Mesenchymal stem cell (in vitro differentiated cells and primary cell): ENCODE results near the gene HAGHL.

Experiments
- DNase-seq: peaks from one replicate; pipeline ENCODE4 v3.0.0-alpha.2; 2013
- H2AFZ ChIP-seq: one replicate; pipeline ENCODE4 v1.6.1; 2013; ENCODE audit warnings: low read depth, mild to moderate bottlenecking, control low read depth, inconsistent platforms, low read length, moderate library complexity
- H2AK5ac ChIP-seq: 2 replicates; pipeline ENCODE4 v1.6.1; 2013; ENCODE audit warnings: low read length, moderate library complexity, mild to moderate bottlenecking, inconsistent platforms; ENCODE audit not compliant: severe bottlenecking
- H2BK120ac ChIP-seq: one replicate; pipeline ENCODE4 v1.6.1; 2013; ENCODE audit warnings: low read depth, mild to moderate bottlenecking, inconsistent platforms, low read length, moderate library complexity
- H2BK12ac ChIP-seq, 2 experiments: one replicate each; pipeline ENCODE4 v1.6.1; 2013; ENCODE audit warnings: inconsistent platforms in 2 of 2, low read length in 2 of 2, mild to moderate bottlenecking in 2 of 2, moderate library complexity in 2 of 2, control low read depth in 1 of 2
- H2BK15ac ChIP-seq: one replicate; pipeline ENCODE4 v1.6.1; 2013; ENCODE audit warnings: mild to moderate bottlenecking, low read depth, inconsistent platforms; ENCODE audit not compliant: poor library complexity, severe bottlenecking
- H2BK5ac ChIP-seq: 2 replicates; pipeline ENCODE4 v1.6.1; 2013; ENCODE audit warnings: low read depth, mild to moderate bottlenecking, low read length, control low read depth, inconsistent platforms; ENCODE audit not compliant: poor library complexity, severe bottlenecking
- H3K14ac ChIP-seq, 2 experiments: one replicate each; pipeline ENCODE4 v1.6.1; 2013; ENCODE audit warnings: inconsistent platforms in 2 of 2, low read length in 2 of 2, control low read depth in 1 of 2, mild to moderate bottlenecking in 1 of 2, moderate library complexity in 1 of 2
- H3K18ac ChIP-seq, 2 experiments: one replicate each; pipeline ENCODE4 v1.6.1; 2013; ENCODE audit warnings: inconsistent platforms in 2 of 2, low read length in 2 of 2, control low read depth in 1 of 2, low read depth in 1 of 2, mild to moderate bottlenecking in 1 of 2
- H3K23ac ChIP-seq, 2 experiments: one replicate each; pipeline ENCODE4 v1.6.1; 2013; ENCODE audit warnings: inconsistent platforms in 2 of 2, low read length in 2 of 2, mild to moderate bottlenecking in 2 of 2, moderate library complexity in 2 of 2, control low read depth in 1 of 2
- H3K27ac ChIP-seq: 2 replicates; pipeline ENCODE4 v1.5.1; 2013; ENCODE audit warnings: mild to moderate bottlenecking, moderate library complexity, low read length, control low read depth, inconsistent platforms; ENCODE audit not compliant: poor library complexity, severe bottlenecking
- H3K27me3 ChIP-seq, 2 experiments: 2 replicates each; pipeline versions ENCODE4 v1.6.1 to v1.7.0; 2013; ENCODE audit warnings: low read length in 2 of 2, mild to moderate bottlenecking in 2 of 2, moderate library complexity in 2 of 2, control low read depth in 1 of 2, inconsistent platforms in 1 of 2; ENCODE audit not compliant: control insufficient read depth in 1 of 2, insufficient read depth in 1 of 2
- H3K36me3 ChIP-seq, 2 experiments: 2 replicates each; pipeline versions ENCODE4 v1.6.1 to v1.7.0; 2013; ENCODE audit warnings: low read length in 2 of 2, control low read depth in 1 of 2, inconsistent platforms in 1 of 2, low read depth in 1 of 2, mild to moderate bottlenecking in 1 of 2; ENCODE audit not compliant: insufficient read depth in 2 of 2, control insufficient read depth in 1 of 2
- H3K4ac ChIP-seq, 2 experiments: one replicate each; pipeline ENCODE4 v1.6.1; 2013; ENCODE audit warnings: inconsistent platforms in 2 of 2, low read length in 2 of 2, mild to moderate bottlenecking in 2 of 2, moderate library complexity in 2 of 2, control low read depth in 1 of 2, low read depth in 1 of 2
- H3K4me1 ChIP-seq: 2 replicates; pipeline ENCODE4 v1.6.1; 2013; ENCODE audit warnings: low read depth, low read length, control low read depth; ENCODE audit not compliant: control insufficient read depth, insufficient read depth
- H3K4me2 ChIP-seq: 2 replicates; pipeline ENCODE4 v1.6.1; 2013; ENCODE audit warnings: low read length, mild to moderate bottlenecking, inconsistent platforms; ENCODE audit not compliant: poor library complexity, severe bottlenecking
- H3K4me3 ChIP-seq, 2 experiments: 2 replicates each; pipeline versions ENCODE4 v1.5.1 to v1.7.0; 2013; ENCODE audit warnings: low read length in 2 of 2, mild to moderate bottlenecking in 2 of 2, control low read depth in 1 of 2, low read depth in 1 of 2; ENCODE audit not compliant: insufficient read depth in 1 of 2
- H3K79me1 ChIP-seq: replicated peaks from 2 replicates; pipeline ENCODE4 v1.6.1; 2013; ENCODE audit warnings: mild to moderate bottlenecking, control low read depth, low read length, inconsistent platforms; ENCODE audit not compliant: poor library complexity, severe bottlenecking
- H3K9ac ChIP-seq: 2 replicates; pipeline ENCODE4 v1.7.0; 2013; ENCODE audit warnings: mild to moderate bottlenecking, low read length, moderate library complexity
- H3K9me3 ChIP-seq: 2 replicates; pipeline ENCODE4 v1.7.0; 2013; ENCODE audit warnings: mild to moderate bottlenecking, low read length; ENCODE audit not compliant: control insufficient read depth
- H4K8ac ChIP-seq: one replicate; pipeline ENCODE4 v1.6.1; 2013; ENCODE audit warnings: inconsistent platforms, mild to moderate bottlenecking, low read length, moderate library complexity
- H4K91ac ChIP-seq: one replicate; pipeline ENCODE4 v1.6.1; 2013; ENCODE audit warnings: mild to moderate bottlenecking, low read length, inconsistent platforms
- WGBS: methylation state at CpG from one replicate; pipeline ENCODE4 v1.1.7; 2013; ENCODE audit warnings: mixed read lengths; 5-methylcytosine and 5-hydroxymethylcytosine counted together

Gene HAGHL

GRCh38 chr16:718922-719321 lies 8.0 kb upstream of the HAGHL start:
- no peaks in the 10 kb centered on the region for H3K27me3 ChIP-seq
- no peak overlapping the region for H4K8ac ChIP-seq
- H2BK15ac ChIP-seq: no peak overlapping the region
- H3K4me3 ChIP-seq: no peak overlapping the region
- H3K9me3 ChIP-seq: no peaks in the 10 kb centered on the region
- no peak overlapping the region for H3K9ac ChIP-seq
- no peak for DNase-seq
- no peak overlapping the region for H3K18ac ChIP-seq
- no peak overlapping the region for H3K14ac ChIP-seq
- no peak overlapping the region for H3K23ac ChIP-seq
- no peak overlapping the region for H2BK5ac ChIP-seq
- WGBS: 96% methylated on average over 6 of the region's 6 CpGs
- peak overlapping the region; percentile 18 for H4K91ac ChIP-seq
- H2BK12ac ChIP-seq: no peak overlapping the region
- H3K27ac ChIP-seq: no peak overlapping the region
- H2BK120ac ChIP-seq: no peak overlapping the region
- H3K4ac ChIP-seq: no peak overlapping the region
- H3K4me1 ChIP-seq: peaks cover 62% of the 10 kb centered on the region
- no peak overlapping the region for H3K4me2 ChIP-seq
- H2AFZ ChIP-seq: no peak overlapping the region
- H2AK5ac ChIP-seq: no peak overlapping the region
- H3K36me3 ChIP-seq: peaks cover 0 to 45% of the 10 kb centered on the region in 2 experiments
- peaks cover 32% of the 10 kb centered on the region for H3K79me1 ChIP-seq

- no peak overlapping the region for H2AFZ ChIP-seq
- peak overlapping the region; percentile 97 for H3K4me2 ChIP-seq
- H2AK5ac ChIP-seq: peak overlapping the region; percentile 5
- H3K9me3 ChIP-seq: no peaks in the 10 kb centered on the region
- H3K4me3 ChIP-seq: peak overlapping the region; percentile 2 to 90
- peak overlapping the region in 1 of 2 experiments; percentile 14 for H3K14ac ChIP-seq
- H3K18ac ChIP-seq: peak overlapping the region; percentile 22 to 56
- peak overlapping the region; percentile 77 for H2BK15ac ChIP-seq
- no peaks in the 10 kb centered on the region for H3K27me3 ChIP-seq
- H3K4ac ChIP-seq: peak overlapping the region; percentile 0 to 66
- H3K79me1 ChIP-seq: peaks cover 28% of the 10 kb centered on the region
- peaks cover 59% of the 10 kb centered on the region for H3K4me1 ChIP-seq
- no peak overlapping the region for H3K23ac ChIP-seq
- H3K27ac ChIP-seq: peak overlapping the region; percentile 80
- no peak overlapping the region for H2BK5ac ChIP-seq
- peak overlapping the region; percentile 90 for H3K9ac ChIP-seq
- H3K36me3 ChIP-seq: peaks cover 0 to 45% of the 10 kb centered on the region in 2 experiments
- H2BK12ac ChIP-seq: peak overlapping the region in 1 of 2 experiments; percentile 61
- H4K91ac ChIP-seq: peak overlapping the region; percentile 88
- no peak overlapping the region for H2BK120ac ChIP-seq
- peak; percentile 29 for DNase-seq
- H4K8ac ChIP-seq: peak overlapping the region; percentile 35
- 20% methylated on average over 11 of the region's 16 CpGs for whole genome bisulfite sequencing
Measured at GRCh38 chr16:719815-720446, 7.0 kb upstream of the HAGHL start.

- Histone ChIP-seq H2BK120ac (peak overlapping the region; percentile 91), H3K9me3 (no peaks in the 10 kb centered on the region), H2BK5ac (peak overlapping the region; percentile 74), H3K4me2 (peak overlapping the region; percentile 97), H3K14ac (peak overlapping the region in 1 of 2 experiments; percentile 99), H3K4ac (peak overlapping the region; percentile 97 to 100), H4K8ac (peak overlapping the region; percentile 94), H2AK5ac (peak overlapping the region; percentile 21), H3K36me3 (peaks cover 0 to 45% of the 10 kb centered on the region in 2 experiments), H3K23ac (peak overlapping the region in 1 of 2 experiments; percentile 88), H3K27me3 (peaks cover 0 to 4% of the 10 kb centered on the region in 2 experiments), H2AFZ (peak overlapping the region; percentile 94), H3K4me1 (peaks cover 55% of the 10 kb centered on the region), H2BK12ac (peak overlapping the region; percentile 12 to 88), H3K27ac (peak overlapping the region; percentile 80), H2BK15ac (peak overlapping the region; percentile 78), H4K91ac (peak overlapping the region; percentile 99), H3K4me3 (peak overlapping the region; percentile 90), H3K18ac (peak overlapping the region; percentile 98 to 99), H3K9ac (peak overlapping the region; percentile 90), H3K79me1 (peaks cover 28% of the 10 kb centered on the region)
- WGBS: 1% methylated on average over 36 of the region's 38 CpGs
- peak; percentile 89 for DNase-seq
Measured at GRCh38 chr16:720447-720989, 6.4 kb upstream of the HAGHL start.

- Histone ChIP-seq H3K18ac (peak within 1 kb of the TSS; percentile 99), H2BK5ac (peak within 1 kb of the TSS; percentile 74), H3K4me1 (peaks cover 51% of the 10 kb centered on the region), H2BK12ac (peak within 1 kb of the TSS; percentile 12 to 88), H3K14ac (peak within 1 kb of the TSS in 1 of 2 experiments; percentile 99), H2BK120ac (peak within 1 kb of the TSS; percentile 91), H3K4me3 (peak within 1 kb of the TSS; percentile 90), H3K36me3 (peaks cover 0 to 45% of the 10 kb centered on the region in 2 experiments), H3K9ac (peak within 1 kb of the TSS; percentile 90), H3K4ac (peak within 1 kb of the TSS; percentile 97 to 100), H3K23ac (peak within 1 kb of the TSS in 1 of 2 experiments; percentile 97), H3K27ac (peak within 1 kb of the TSS; percentile 80), H3K79me1 (peaks cover 26% of the 10 kb centered on the region), H2AK5ac (peak within 1 kb of the TSS; percentile 21), H3K27me3 (peaks cover 0 to 11% of the 10 kb centered on the region in 2 experiments), H2AFZ (peak within 1 kb of the TSS; percentile 98), H3K9me3 (no peaks in the 10 kb centered on the region), H4K8ac (peak within 1 kb of the TSS; percentile 99), H4K91ac (peak within 1 kb of the TSS; percentile 99), H2BK15ac (peak within 1 kb of the TSS; percentile 78), H3K4me2 (peak within 1 kb of the TSS; percentile 97)
- DNase-seq: peak; percentile 75
- 14% methylated on average over 97 of the region's 106 CpGs for WGBS
Measured at GRCh38 chr16:720990-721764, 5.7 kb upstream of the HAGHL start, which contains the start of gene ANTKMT. Gene ANTKMT (plus strand): TSS chr16:721146. CDS start chr16:721275, 129 bp downstream.
